ENCODE results near the gene MRPS35.
"Not testable (repeated sequence)": the region's sequence is repeated elsewhere in the genome, so short reads cannot be mapped to it uniquely, and the experiment has no call there.

MRPS35 gene

GRCh38 chr12:27733052-27733656 is 22.5 kb downstream of the MRPS35 start:
- Mint-ChIP-seq H3K27me3 (no peaks in the 10 kb centered on the region), H3K27ac (no peak overlapping the region), H3K36me3 (ENCODE audit: low read depth) (peaks cover 85% of the 10 kb centered on the region), H3K9me3 (no peaks in the 10 kb centered on the region), H3K4me1 (ENCODE audit: low read depth) (no peaks in the 10 kb centered on the region), H3K4me3 (no peak overlapping the region)
- peak; percentile 45 for DNase-seq

GRCh38 chr12:27733791-27734190 is 23.2 kb downstream of the MRPS35 start:
- H3K27me3 Mint-ChIP-seq = no peaks in the 10 kb centered on the region

GRCh38 chr12:27734321-27734720 is 23.7 kb downstream of the MRPS35 start:
- H3K4me1 Mint-ChIP-seq (ENCODE audit: low read depth); H3K27ac Mint-ChIP-seq; H3K9me3 Mint-ChIP-seq; DNase-seq; H3K27me3 Mint-ChIP-seq; H3K4me3 Mint-ChIP-seq: not testable (repeated sequence)
- H3K36me3 Mint-ChIP-seq (ENCODE audit: low read depth) = peaks cover 82% of the 10 kb centered on the region

More at GRCh38 chr12:27733791-27734190, 23.2 kb downstream of the MRPS35 start:
- DNase-seq = no peak
- no peaks in the 10 kb centered on the region for H3K9me3 Mint-ChIP-seq
- no peaks in the 10 kb centered on the region for H3K4me1 Mint-ChIP-seq (ENCODE audit: low read depth)
- no peak overlapping the region for H3K4me3 Mint-ChIP-seq
- H3K36me3 Mint-ChIP-seq (ENCODE audit: low read depth) = peaks cover 82% of the 10 kb centered on the region
- H3K27ac Mint-ChIP-seq = no peak overlapping the region

- DNase-seq = no peak
- no peak overlapping the region for H3K4me3 Mint-ChIP-seq
- H3K27ac Mint-ChIP-seq = no peak overlapping the region
- peaks cover 88% of the 10 kb centered on the region for H3K36me3 Mint-ChIP-seq (ENCODE audit: low read depth)
- peaks cover 9% of the 10 kb centered on the region for H3K4me1 Mint-ChIP-seq (ENCODE audit: low read depth)
- H3K9me3 Mint-ChIP-seq = no peaks in the 10 kb centered on the region
- H3K27me3 Mint-ChIP-seq = no peaks in the 10 kb centered on the region
Measured at GRCh38 chr12:27743601-27744000, 33.0 kb downstream of the MRPS35 start.

- DNase-seq; H3K4me1 Mint-ChIP-seq (ENCODE audit: low read depth); H3K9me3 Mint-ChIP-seq; H3K27ac Mint-ChIP-seq; H3K27me3 Mint-ChIP-seq; H3K4me3 Mint-ChIP-seq: not testable (repeated sequence)
- peaks cover 86% of the 10 kb centered on the region for H3K36me3 Mint-ChIP-seq (ENCODE audit: low read depth)
Measured at GRCh38 chr12:27745734-27746133, 35.1 kb downstream of the MRPS35 start.

- no peak overlapping the region for H3K4me3 Mint-ChIP-seq
- peaks cover 2% of the 10 kb centered on the region for H3K4me1 Mint-ChIP-seq (ENCODE audit: low read depth)
- no peaks in the 10 kb centered on the region for H3K9me3 Mint-ChIP-seq
- H3K27me3 Mint-ChIP-seq = no peaks in the 10 kb centered on the region
- peaks cover 84% of the 10 kb centered on the region for H3K36me3 Mint-ChIP-seq (ENCODE audit: low read depth)
- DNase-seq = no peak
- no peak overlapping the region for H3K27ac Mint-ChIP-seq
Measured at GRCh38 chr12:27747111-27747820, 36.6 kb downstream of the MRPS35 start.

GRCh38 chr12:27751386-27752047 is 40.9 kb downstream of the MRPS35 start:
- no peaks in the 10 kb centered on the region for H3K27me3 Mint-ChIP-seq
- H3K4me1 Mint-ChIP-seq (ENCODE audit: low read depth) = peaks cover 2% of the 10 kb centered on the region
- peaks cover 75% of the 10 kb centered on the region for H3K36me3 Mint-ChIP-seq (ENCODE audit: low read depth)
- DNase-seq = no peak
- no peaks in the 10 kb centered on the region for H3K9me3 Mint-ChIP-seq
- peak overlapping the region; percentile 44 for H3K27ac Mint-ChIP-seq
- no peak overlapping the region for H3K4me3 Mint-ChIP-seq

GRCh38 chr12:27754795-27755194 is 44.2 kb downstream of the MRPS35 start:
- no peak for DNase-seq
- Mint-ChIP-seq H3K27ac (no peak overlapping the region), H3K36me3 (ENCODE audit: low read depth) (peaks cover 60% of the 10 kb centered on the region), H3K9me3 (no peaks in the 10 kb centered on the region), H3K27me3 (no peaks in the 10 kb centered on the region), H3K4me3 (no peak overlapping the region), H3K4me1 (ENCODE audit: low read depth) (no peaks in the 10 kb centered on the region)

GRCh38 chr12:27756670-27757195 is 46.1 kb downstream of the MRPS35 start:
- H3K27ac Mint-ChIP-seq = peak overlapping the region; percentile 5
- peaks cover 49% of the 10 kb centered on the region for H3K36me3 Mint-ChIP-seq (ENCODE audit: low read depth)
- H3K27me3 Mint-ChIP-seq = no peaks in the 10 kb centered on the region
- H3K9me3 Mint-ChIP-seq = no peaks in the 10 kb centered on the region
- no peak for DNase-seq
- H3K4me1 Mint-ChIP-seq (ENCODE audit: low read depth) = no peaks in the 10 kb centered on the region
- no peak overlapping the region for H3K4me3 Mint-ChIP-seq

- H3K9me3 Mint-ChIP-seq = no peaks in the 10 kb centered on the region
- peaks cover 7% of the 10 kb centered on the region for H3K4me1 Mint-ChIP-seq (ENCODE audit: low read depth)
- no peak for DNase-seq
- H3K4me3 Mint-ChIP-seq = no peak overlapping the region
- peaks cover 9% of the 10 kb centered on the region for H3K36me3 Mint-ChIP-seq (ENCODE audit: low read depth)
- H3K27me3 Mint-ChIP-seq = no peaks in the 10 kb centered on the region
- no peak overlapping the region for H3K27ac Mint-ChIP-seq
Measured at GRCh38 chr12:27762757-27763156, 52.1 kb downstream of the MRPS35 start.

- no peak overlapping the region for H3K4me3 Mint-ChIP-seq
Measured at GRCh38 chr12:27766587-27766986, 56.0 kb downstream of the MRPS35 start.

GRCh38 chr12:27769142-27769673 is 58.6 kb downstream of the MRPS35 start:
- DNase-seq = no peak
- Mint-ChIP-seq H3K4me1 (ENCODE audit: low read depth) (peaks cover 3% of the 10 kb centered on the region), H3K4me3 (no peak overlapping the region), H3K27ac (no peak overlapping the region), H3K36me3 (ENCODE audit: low read depth) (no peaks in the 10 kb centered on the region), H3K27me3 (no peaks in the 10 kb centered on the region), H3K9me3 (no peaks in the 10 kb centered on the region)

More at GRCh38 chr12:27766587-27766986, 56.0 kb downstream of the MRPS35 start:
- Mint-ChIP-seq H3K36me3 (ENCODE audit: low read depth) (peaks cover 3% of the 10 kb centered on the region), H3K27me3 (no peaks in the 10 kb centered on the region), H3K4me1 (ENCODE audit: low read depth) (peaks cover 10% of the 10 kb centered on the region), H3K9me3 (no peaks in the 10 kb centered on the region), H3K27ac (no peak overlapping the region)
- no peak for DNase-seq

- H3K4me3 Mint-ChIP-seq = no peak overlapping the region
- H3K27me3 Mint-ChIP-seq = no peaks in the 10 kb centered on the region
- H3K36me3 Mint-ChIP-seq (ENCODE audit: low read depth) = no peaks in the 10 kb centered on the region
Measured at GRCh38 chr12:27771481-27772327, 61.1 kb downstream of the MRPS35 start.

More at GRCh38 chr12:27771481-27772327, 61.1 kb downstream of the MRPS35 start:
- no peak for DNase-seq
- Mint-ChIP-seq H3K27ac (no peak overlapping the region), H3K4me1 (ENCODE audit: low read depth) (peaks cover 3% of the 10 kb centered on the region), H3K9me3 (no peaks in the 10 kb centered on the region)
